ENCODE data around the gene RAB4A.
"Not testable (repeated sequence)": the region's sequence is repeated elsewhere in the genome, so short reads cannot be mapped to it uniquely, and the experiment has no call there.

The RAB4A gene

DNA sequence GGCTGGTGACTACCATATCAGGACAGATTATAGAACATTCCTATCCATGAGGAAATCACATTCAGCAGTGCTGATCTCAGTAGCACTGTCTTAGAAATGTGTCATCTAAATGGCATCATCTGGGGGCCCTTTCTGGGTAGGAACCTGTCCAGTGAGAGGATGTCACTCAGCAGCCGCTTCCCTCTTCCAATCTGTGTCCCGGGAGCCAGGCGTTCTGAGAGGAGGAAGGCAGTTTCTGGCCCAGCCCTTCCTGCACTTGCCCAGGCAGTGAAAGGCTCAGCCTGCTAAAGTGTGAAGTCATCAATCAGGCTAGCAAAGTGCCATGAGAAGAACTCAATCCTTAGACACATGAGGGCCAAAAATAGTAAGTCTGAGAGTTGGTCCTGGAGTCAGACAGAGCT, 25.6 kb downstream of the RAB4A start:
- DNase-seq (ENCODE audit: low read depth, low spot score): no peak

GRCh38 chr1:229297746-229298145, 26.8 kb downstream of the RAB4A start:
- no peak for DNase-seq (ENCODE audit: low read depth, low spot score)

GRCh38 chr1:229298420-229298819, 27.5 kb downstream of the RAB4A start:
- DNase-seq (ENCODE audit: low read depth, low spot score): no peak

DNA sequence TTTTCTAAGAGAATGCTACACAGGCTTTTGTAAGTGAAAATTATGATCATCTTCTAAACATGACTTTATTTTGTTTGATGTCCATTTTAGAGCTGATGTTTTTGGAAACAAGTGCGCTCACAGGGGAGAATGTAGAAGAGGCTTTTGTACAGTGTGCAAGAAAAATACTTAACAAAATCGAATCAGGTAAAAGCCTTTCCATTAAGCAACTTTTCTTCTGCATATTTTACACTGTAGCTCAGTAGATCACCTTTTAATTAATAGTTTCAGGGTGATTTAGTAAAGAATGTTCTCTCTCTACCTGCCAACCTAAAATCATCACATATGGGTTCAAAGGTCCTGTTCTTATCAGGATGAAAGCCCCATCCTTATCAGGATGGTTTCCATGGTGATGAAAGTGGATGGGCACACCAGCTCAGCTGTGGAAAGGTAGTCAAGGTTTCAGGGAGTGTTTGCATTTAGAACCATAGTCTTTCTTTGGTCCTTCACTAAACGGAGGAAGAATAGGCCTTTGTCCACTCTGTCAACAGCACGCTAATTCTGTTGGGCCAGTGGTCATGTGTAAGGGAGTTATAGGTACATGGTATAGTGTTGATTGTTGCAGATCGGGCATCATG, 28.1 kb downstream of the RAB4A start:
- no peak for DNase-seq (ENCODE audit: low read depth, low spot score)

DNA sequence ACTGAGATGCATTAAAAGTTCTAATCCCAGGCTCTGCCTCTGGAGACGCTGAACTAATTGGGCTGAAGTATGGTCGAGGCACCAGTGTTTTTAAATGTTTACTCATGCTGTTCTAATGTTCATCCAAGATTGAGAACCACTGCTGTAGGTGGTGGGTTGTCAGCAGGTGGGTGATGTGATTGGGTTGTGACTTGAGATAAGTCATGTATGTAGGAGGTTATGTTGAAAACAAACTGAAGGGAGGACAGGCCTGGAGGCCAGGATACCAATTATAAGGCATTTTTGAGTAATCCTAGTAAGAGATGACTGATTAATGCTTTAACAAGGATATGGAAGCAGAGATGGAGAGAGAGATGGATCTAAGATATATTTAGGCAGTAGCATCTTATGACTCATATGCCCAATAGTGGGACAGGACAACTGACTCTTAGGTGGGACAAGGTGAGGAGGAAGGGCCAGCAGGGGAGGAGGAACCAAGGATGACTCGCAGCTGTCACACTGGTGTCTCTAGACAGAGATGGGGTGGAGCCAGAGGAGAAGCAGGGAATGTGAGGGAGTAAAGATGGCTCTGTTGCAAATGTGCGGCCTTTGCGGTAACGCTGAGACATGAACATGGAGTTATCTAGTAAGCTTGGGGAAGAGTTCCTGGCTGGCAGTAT, 29.3 kb downstream of the RAB4A start:
- no peak for DNase-seq (ENCODE audit: low read depth, low spot score)

DNA sequence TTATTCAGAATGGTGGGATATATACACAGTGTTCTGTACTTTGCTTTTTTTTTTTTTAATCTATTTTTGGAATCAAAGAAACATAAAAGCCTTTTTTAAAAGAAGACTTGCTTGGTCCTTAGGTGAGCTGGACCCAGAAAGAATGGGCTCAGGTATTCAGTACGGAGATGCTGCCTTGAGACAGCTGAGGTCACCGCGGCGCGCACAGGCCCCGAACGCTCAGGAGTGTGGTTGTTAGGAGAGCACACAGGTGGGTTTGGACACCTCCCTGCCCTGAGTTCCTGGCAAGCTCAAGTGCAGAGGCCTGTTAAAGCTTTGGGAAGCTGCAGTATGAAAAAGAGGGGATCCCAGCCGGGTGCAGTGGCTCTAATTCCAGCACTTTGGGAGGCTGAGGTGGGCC, 31.8 kb downstream of the RAB4A start:
- DNase-seq (ENCODE audit: low read depth, low spot score): no peak

DNA sequence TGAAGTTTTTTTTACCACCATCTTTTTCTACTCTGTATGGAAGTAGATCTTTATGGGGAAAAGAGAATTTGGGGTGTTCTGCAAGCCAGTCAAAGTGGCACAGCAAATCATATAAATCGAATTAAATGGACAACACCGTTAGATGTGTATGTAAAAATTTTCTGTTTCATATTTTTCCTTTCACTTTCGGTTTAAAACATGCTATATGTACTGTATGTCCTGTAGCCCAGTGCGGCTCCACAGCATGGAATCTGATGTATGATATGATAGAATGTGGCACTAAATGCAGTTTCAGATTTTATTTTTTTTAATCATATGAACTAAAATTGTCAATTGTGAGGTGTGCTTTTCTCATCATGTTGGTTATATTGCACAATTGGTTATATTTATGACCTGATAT, 32.9 kb downstream of the RAB4A start:
- no peak for DNase-seq (ENCODE audit: low read depth, low spot score)

DNA sequence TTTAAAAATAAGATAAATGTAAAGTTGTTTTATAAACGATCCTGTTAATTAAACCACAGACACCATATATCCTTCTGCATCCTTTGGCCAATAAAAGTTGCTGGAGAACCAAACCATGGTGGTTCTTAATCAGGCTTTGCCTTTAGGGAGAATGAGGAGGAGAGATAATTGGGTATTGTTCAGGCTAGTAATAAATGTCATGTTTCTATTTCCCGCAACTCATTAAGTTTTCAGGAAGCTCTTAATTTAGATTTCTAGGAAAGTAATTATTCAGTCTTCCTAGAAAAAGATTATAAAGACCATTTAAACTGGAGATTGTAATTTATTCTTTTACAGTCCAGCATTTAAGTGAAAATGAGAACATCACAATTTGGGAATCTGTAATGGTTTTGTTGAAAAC, 34.5 kb downstream of the RAB4A start:
- no peak for DNase-seq (ENCODE audit: low read depth, low spot score)

DNA sequence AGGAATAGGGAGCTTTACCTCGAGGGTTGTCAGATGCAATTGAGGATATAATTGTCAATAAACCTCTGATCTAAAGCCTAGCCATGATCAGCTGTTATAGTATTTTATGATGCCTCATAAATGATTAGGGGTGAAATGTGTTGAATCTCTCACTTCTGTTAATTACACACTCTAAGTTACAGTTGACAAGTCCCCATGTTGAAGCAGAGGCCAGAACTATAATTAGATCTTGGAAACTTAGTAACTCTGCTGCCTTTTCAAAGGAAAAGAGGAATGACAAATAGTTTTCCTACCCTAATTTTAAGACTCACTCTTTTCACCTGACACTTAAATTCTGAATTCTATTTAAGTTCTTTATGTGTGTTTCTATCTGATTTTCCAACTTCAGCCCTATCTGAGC, 38.2 kb downstream of the RAB4A start:
- DNase-seq (ENCODE audit: low read depth, low spot score): no peak

DNA sequence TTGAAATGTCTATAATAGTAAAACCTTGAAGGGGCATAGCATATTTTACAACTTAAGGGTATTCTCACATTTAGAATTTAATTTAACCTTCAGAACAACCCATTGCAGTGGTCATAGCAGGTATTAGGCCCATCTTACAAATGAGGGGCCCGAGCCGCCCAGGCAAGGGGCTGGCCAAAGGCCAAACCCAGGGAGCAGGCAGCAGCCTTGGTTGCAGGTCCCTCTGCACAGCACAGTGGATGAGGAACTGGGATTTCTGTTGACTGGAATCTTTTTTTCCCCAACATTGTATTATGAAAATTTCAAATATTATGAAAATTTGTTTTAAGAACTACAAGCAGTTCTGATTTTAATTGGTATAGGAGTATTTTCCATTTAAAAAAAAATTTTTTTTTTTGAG, 38.8 kb downstream of the RAB4A start:
- no peak for DNase-seq (ENCODE audit: low read depth, low spot score)

DNA sequence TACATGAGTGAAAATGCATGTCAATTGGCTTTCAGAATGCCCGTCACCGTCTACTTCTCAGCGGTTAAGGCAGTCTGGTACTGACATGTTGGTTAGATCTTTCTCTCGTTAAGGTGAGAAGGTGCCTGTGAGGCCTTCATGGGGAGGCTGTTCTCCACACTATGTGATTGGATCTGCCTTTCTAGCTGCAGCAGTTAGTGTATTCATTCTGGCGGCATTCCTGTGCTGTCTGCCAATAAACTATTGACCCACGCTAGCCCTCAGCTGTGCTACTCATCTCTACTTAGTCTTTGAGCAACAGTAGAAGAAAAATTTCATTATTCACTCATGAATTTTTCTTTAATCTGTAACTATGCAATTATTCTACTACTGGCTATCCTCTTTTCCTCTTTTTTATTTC, 39.9 kb downstream of the RAB4A start:
- DNase-seq (ENCODE audit: low read depth, low spot score): no peak

GRCh38 chr1:229316166-229316565, 45.3 kb downstream of the RAB4A start:
- DNase-seq (ENCODE audit: low read depth, low spot score): no peak

DNA sequence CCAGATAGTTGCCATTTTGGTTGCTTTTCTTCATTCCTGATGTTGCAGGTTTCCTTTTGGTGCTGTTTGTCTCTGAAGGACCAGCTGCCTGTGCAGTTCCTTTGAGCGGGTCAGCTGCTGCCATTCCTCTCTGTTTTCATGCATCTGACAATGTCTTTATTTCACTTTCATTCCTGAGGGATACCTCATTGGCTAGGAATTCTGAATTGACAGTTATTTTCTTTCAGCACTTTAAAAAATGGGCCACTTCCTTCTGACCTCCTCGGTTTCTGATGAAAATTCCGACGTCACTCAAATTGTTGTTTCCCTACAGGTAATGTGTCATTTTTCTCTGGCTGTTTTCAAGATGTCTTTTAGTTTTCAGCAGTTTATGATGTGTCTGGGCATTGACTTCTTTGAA, 47.1 kb downstream of the RAB4A start:
- DNase-seq (ENCODE audit: low read depth, low spot score): no peak

DNA sequence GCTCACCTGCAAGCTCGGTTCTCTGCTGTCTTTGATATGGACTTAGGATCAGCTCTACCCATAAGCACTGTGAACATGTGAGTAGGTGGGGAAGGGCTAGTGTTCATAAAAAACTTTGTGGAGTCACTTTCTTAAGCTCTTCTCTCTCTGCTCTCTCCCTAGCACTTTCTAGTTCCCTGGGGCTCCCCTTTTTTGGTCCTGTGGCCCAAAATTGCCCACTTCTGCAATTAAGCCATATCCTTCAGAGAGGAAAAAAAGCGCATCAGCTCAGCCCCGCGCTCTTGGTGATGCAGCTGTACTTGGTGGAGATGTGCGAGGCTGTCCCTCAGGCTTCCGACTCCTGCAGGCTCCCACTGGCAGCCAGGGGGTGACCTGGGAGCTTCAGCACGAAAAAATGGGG, 48.6 kb downstream of the RAB4A start:
- DNase-seq (ENCODE audit: low read depth, low spot score): no peak

GRCh38 chr1:229323201-229323600, 52.3 kb downstream of the RAB4A start:
- no peak for DNase-seq (ENCODE audit: low read depth, low spot score)

DNA sequence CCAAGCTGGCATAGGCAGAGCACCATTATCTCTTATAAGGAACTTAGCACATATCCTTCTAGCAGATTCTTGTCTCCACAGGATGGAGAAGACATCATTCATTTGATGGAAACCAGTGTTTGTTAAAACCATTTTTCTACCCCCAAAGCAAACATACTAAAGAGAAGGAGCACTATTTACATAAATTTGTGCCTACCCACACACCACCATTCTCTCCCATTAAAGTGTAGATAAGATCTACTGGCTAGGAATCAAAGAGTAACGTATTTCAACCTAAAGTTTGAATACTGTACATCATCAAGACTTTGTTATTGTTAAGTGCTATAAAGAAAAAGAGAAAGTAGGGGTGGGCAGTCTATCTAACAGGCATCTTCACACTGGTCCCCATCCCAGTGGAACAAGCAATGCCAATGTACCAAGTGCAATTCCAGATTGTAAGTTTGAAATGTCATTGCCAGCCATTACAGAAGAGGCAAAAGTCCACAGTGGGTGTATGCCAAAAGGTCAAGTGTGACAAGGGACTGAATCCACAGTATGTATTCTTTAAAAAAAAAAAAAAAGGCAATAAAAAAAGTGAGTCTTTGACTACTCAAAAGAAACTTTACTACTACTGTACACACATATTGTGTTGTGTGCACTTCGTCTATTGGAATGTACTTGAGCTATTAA, 53.1 kb downstream of the RAB4A start:
- no peak for DNase-seq (ENCODE audit: low read depth, low spot score)

DNA sequence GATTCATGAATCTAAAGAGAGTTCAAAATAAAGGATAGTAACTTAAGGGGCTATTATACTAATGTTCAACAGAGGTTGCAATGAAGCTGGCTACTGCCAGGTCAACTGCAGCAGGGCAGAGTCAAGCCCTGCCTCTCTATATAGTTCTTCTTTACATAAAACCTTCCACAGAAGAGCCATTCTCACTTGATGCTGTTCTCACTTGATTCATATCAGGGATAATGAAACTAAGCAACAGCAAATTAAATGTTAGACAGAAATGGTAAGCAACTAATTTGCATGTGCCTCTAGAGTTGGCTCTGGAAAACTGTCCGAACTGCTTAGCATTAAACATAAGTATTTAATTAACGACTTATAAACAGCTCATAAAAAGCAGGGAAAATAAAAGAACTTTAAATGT, 54.5 kb downstream of the RAB4A start:
- no peak for DNase-seq (ENCODE audit: low read depth, low spot score)

- peak; percentile 25 for DNase-seq (ENCODE audit: low read depth, low spot score)
Observed at GRCh38 chr1:229325853-229326487, 55.1 kb downstream of the RAB4A start.

DNA sequence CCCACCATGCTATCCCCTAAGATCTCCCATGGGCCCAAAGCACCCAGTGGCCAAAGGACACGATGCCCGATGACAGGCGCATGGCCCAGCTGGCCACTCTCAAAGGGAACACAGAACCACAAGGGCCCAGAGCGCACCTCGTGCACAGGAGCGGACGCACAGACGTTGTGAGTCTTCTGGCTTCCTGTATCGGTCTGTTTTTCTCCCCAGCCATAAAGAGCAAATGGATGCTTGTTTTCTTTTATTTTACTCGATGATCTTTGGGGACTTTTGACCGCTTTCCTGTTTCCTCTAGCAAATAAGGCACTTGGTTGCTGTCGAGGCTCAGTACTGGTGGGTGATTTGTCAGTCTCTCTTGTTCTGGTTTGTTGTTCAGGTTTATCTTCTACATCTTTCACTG, 55.7 kb downstream of the RAB4A start:
- DNase-seq (ENCODE audit: low read depth, low spot score): no peak

GRCh38 chr1:229327765-229328164, 56.9 kb downstream of the RAB4A start:
- DNase-seq (ENCODE audit: low read depth, low spot score): not testable (repeated sequence)

- no peak for DNase-seq (ENCODE audit: low read depth, low spot score)
Observed at GRCh38 chr1:229328598-229329362, 57.9 kb downstream of the RAB4A start.

DNA sequence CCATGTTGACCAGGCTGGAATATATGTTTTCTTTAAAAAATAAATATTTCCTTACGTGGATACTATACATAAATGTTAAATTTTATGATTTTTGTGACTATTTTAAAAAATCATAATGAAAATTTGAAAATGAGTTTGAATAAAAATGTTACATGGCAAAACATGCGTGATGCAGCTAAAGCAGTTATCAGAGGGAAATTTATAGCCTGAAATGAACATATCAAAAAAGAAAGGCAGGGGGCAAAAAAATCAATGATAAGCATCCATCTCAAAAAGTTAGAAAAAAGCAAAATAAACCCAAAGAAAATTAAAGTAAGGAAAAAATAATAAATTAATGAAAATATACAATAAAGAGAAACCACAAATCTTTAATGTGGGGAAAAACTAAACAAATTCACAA, 63.4 kb downstream of the RAB4A start:
- no peak for DNase-seq (ENCODE audit: low read depth, low spot score)
